Measurements from ENCODE around the gene DPP4. TPM values are rescaled to one million over a fixed set of nuclear protein-coding genes. Genes with fewer than 3 reads are reported as not detected.

DPP4 gene
- total RNA-seq, 1 donor from 2014 or later, result 55.9 TPM

GRCh38 chr2:162070228-162070936 is 3.6 kb downstream of the DPP4 start:
- TF ChIP-seq CTCF (conservative IDR thresholded peaks at IDR 0.05), result no peak
- peak overlapping the region; percentile 48 for H3K4me3 Mint-ChIP-seq
- H3K4me1 Mint-ChIP-seq (ENCODE audit: unreplicated experiment), result peaks cover 41% of the 10 kb centered on the region
- H3K9me3 Mint-ChIP-seq, result peaks cover 4% of the 10 kb centered on the region
- no peak for DNase-seq (ENCODE audit: extremely low spot score, unreplicated experiment)
- peaks cover 30% of the 10 kb centered on the region for H3K27me3 Mint-ChIP-seq
- H3K27ac Mint-ChIP-seq, result peak overlapping the region; percentile 20
- peaks cover 3% of the 10 kb centered on the region for H3K36me3 Mint-ChIP-seq

DNA sequence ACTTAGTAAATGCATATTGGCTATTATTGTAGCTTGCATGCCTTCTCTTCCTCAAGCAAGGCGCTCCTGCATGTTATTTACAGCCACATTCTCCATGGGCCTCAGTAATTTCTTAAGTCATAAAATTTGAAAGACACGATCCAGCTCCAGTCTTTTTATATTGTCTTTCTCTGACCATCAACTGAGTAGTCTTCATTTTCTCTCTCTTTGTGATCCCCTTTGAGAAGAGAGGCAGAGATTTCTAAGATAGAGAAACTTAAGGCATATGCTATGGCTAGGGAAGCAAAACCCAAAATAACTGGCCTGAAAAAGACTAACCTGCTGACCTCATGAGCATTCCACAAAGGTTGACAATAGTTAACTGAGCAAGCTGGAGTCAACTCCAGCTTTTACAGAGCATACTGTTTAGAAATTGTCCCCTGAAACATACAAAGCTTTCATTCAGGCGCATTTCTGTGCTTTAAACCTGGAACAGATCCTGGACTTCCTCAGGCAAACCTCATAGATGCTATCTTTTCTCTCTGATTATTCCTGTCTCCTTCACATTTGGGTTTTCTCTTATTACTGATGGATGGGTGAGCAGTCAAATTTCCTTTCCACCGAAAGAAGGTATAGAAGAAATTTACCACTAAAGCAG is 4.6 kb downstream of the DPP4 start:
- Mint-ChIP-seq H3K4me1 (ENCODE audit: unreplicated experiment) (peaks cover 34% of the 10 kb centered on the region), H3K4me3 (peak overlapping the region; percentile 10), H3K9me3 (peaks cover 4% of the 10 kb centered on the region), H3K27me3 (peaks cover 20% of the 10 kb centered on the region), H3K36me3 (peaks cover 3% of the 10 kb centered on the region), H3K27ac (peak overlapping the region; percentile 73)
- DNase-seq (ENCODE audit: extremely low spot score, unreplicated experiment), result no peak
- TF ChIP-seq CTCF (conservative IDR thresholded peaks at IDR 0.05), result no peak

- H3K9me3 Mint-ChIP-seq, result peaks cover 11% of the 10 kb centered on the region
Measured at GRCh38 chr2:162067596-162067995, 6.4 kb downstream of the DPP4 start.

DNA sequence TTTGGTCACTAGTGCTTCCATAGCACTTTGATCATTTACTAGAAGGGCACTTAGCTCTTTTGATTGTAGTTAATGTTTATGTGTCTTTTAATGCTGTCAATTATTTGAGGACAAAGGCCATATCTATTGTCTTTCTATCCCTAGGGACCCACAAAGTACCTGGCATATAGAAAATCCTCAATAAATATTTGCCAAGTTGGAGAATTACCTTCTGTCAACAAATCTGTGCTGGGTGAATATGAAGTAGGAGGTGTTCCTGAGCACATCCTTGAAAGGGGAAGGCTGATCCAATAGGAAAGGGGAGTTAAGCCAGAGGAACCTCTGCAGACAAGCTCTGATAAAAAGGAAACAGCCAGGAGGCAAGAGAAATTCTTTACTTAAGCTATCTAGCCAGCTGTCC is 8.2 kb downstream of the DPP4 start:
- peaks cover 3% of the 10 kb centered on the region for H3K36me3 Mint-ChIP-seq
- no peak overlapping the region for H3K27ac Mint-ChIP-seq
- H3K9me3 Mint-ChIP-seq, result peaks cover 11% of the 10 kb centered on the region
- H3K4me3 Mint-ChIP-seq, result no peak overlapping the region
- no peak for TF ChIP-seq CTCF (conservative IDR thresholded peaks at IDR 0.05)
- H3K27me3 Mint-ChIP-seq, result peaks cover 8% of the 10 kb centered on the region
- peaks cover 21% of the 10 kb centered on the region for H3K4me1 Mint-ChIP-seq (ENCODE audit: unreplicated experiment)
- no peak for DNase-seq (ENCODE audit: extremely low spot score, unreplicated experiment)

More at GRCh38 chr2:162067596-162067995, 6.4 kb downstream of the DPP4 start:
- no peak for DNase-seq (ENCODE audit: extremely low spot score, unreplicated experiment)
- H3K27me3 Mint-ChIP-seq, result peaks cover 9% of the 10 kb centered on the region
- H3K4me1 Mint-ChIP-seq (ENCODE audit: unreplicated experiment), result peaks cover 31% of the 10 kb centered on the region
- TF ChIP-seq CTCF (conservative IDR thresholded peaks at IDR 0.05), result no peak
- H3K36me3 Mint-ChIP-seq, result peaks cover 3% of the 10 kb centered on the region
- H3K4me3 Mint-ChIP-seq, result no peak overlapping the region
- no peak overlapping the region for H3K27ac Mint-ChIP-seq

DNA sequence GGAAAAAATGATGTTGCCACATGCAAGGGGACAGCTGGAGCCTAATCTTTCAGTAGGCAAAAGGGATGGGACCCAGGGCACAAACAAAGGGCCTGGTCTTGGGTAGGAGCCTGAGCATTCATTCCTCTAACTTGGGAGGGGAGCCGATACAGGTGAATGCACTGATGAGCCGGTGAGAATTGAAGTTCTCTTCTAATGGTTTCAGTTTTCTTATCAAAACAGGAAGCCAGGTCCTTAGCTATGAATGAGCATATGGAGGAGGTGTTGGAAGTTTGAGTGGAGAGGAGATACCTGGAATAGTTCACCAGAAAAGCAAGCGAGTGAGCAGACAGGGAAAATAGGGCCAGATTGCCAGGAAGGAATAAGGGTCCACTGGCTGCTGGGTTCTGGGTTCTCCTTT is 10.1 kb downstream of the DPP4 start:
- H3K27me3 Mint-ChIP-seq, result peaks cover 8% of the 10 kb centered on the region
- H3K4me1 Mint-ChIP-seq (ENCODE audit: unreplicated experiment), result peaks cover 12% of the 10 kb centered on the region
- DNase-seq (ENCODE audit: extremely low spot score, unreplicated experiment), result no peak
- H3K36me3 Mint-ChIP-seq, result peaks cover 3% of the 10 kb centered on the region
- peak overlapping the region; percentile 8 for H3K4me3 Mint-ChIP-seq
- H3K27ac Mint-ChIP-seq, result no peak overlapping the region
- H3K9me3 Mint-ChIP-seq, result peaks cover 7% of the 10 kb centered on the region
- no peak for TF ChIP-seq CTCF (conservative IDR thresholded peaks at IDR 0.05)
